COLO668 (cell line): ENCODE measurements around the gene MACROD2.

ENCODE experiments used
- DNase-seq: peaks from one replicate; lab custom pipeline; 2025; ENCODE audit not compliant: unreplicated experiment; lab: John Stamatoyannopoulos, UW

The MACROD2 gene

GRCh38 chr20:14401479-14402138, 406.3 kb downstream of the MACROD2 start:
- DNase-seq, result peak; percentile 25

GRCh38 chr20:14404515-14404914, 409.2 kb downstream of the MACROD2 start:
- DNase-seq, result no peak

DNA sequence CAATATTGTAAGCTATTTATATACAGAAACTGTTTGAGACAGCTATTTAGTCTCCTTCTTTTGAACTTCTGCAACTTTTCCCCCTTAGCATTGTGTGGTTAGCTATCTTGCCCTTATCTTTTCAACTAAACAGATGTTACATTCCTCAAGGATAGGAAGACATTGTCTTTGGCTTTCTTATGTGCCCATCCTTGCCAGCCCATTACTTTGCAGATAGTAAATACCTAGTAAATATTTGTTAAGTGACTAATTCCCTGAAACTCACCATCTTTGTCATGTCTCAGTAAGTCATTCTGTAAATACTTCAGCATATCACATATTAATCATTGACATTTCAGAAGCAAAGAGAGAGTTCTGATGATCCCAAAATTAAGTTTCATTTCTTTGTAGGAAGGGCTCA, 411.2 kb downstream of the MACROD2 start:
- no peak for DNase-seq

DNA sequence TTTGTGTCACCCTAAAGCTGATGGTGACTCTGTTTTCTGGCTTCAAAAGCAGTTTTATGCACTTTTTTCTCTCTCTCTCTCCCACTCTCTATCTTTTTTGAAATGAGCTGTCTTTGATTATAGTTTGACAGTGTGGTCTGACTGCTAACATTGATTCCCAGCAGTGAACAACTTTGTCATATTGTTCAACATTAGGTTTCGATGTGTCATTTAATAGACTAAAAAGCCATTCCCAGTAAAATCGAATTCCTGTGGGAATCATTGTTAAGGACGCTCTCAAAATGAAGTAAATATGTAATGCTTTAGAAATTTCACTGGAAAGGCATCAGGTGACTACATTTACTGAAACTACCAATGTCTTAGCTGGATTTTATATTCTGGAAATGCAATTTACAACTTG, 412.0 kb downstream of the MACROD2 start:
- no peak for DNase-seq

GRCh38 chr20:14410869-14411555, 415.7 kb downstream of the MACROD2 start:
- DNase-seq, result no peak

DNA sequence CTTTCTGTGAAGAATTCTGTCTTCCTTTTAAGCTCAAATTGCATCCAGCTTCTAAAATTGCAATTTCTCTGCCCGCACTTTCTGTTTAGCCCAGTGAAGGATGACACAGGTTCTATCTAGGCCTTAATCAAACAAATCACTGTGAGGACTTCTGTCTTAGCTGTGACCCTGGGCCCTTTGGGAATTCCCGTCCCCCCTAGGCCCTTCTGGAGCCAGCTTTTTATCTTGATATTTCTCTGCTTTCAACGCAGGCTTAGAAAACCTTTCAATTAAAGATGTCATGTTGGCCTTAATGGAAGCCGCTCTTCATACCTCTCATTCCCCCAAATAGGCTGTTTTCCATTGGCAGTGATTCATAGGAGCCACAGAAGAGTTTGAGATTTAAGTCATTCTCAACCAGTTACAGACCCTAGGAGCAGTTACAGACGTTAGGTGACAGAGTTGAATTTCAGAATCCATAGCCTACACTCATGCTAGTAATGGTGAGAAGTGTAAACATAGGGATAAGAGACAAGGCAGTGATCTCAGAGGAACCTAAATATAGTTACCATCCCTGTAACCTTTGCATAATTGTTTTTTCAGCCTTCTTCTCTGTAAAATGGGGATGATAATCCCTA, 416.9 kb downstream of the MACROD2 start:
- no peak for DNase-seq

- DNase-seq, result no peak
Observed at GRCh38 chr20:14413835-14414234, 418.5 kb downstream of the MACROD2 start.

DNA sequence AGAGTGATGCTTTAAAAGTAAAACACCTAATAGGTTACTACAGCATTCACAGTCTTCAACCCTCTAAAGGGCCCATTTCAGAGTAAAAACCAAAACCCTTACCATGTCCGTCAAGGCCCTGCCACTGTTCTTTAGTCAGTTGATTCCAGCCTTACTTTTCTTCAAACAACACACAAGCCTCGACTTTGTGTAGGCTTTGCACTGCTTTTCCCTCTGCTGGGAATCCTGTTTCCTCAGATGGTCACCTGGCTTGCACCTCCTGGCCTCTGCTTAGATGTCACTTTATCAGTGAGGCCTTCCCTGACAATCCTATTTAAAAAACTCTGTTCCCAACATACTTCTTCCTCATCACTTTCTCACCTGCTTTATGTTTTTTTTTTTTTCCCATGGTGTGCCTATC, 419.2 kb downstream of the MACROD2 start:
- DNase-seq, result no peak

DNA sequence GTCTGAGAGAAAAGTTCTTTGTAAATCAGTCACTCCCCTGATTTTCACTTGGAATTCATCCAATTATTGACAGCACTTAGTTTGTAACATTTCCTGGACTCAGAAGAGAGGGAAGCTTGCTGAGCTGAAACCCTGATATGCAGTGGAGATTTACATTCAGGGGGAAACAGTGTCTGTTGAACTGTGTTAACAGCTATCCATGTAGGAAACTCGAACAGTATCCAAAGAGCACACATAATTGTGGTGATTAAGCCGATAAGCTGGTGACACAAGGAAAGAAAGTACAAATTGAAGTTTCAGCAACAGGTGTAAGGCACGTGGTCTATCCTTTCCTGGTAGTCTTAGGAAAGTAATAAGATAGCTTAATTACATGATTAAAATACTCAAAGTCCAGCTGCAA, 420.2 kb downstream of the MACROD2 start:
- DNase-seq, result no peak

- DNase-seq, result no peak
Observed at GRCh38 chr20:14418376-14418775, 423.1 kb downstream of the MACROD2 start.

DNA sequence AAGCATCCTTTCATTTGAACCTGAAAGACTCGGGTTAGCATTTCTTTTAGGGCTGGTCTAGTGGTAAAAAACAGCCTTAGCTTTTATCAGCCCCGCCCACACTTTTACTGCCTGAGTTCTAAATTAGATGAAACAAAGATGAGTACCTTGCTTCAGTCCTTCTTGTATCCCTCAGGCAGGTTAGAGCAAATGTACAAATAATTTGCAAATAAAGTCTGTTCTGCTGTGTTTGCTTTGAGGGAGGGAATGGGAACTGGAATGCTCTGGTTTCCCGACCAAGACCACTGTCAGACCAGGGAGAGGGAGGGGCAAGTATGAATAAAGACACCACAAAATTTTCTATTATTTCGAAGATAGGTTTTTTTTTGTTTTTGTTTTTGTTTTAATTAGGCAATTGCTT, 427.6 kb downstream of the MACROD2 start:
- DNase-seq, result no peak

DNA sequence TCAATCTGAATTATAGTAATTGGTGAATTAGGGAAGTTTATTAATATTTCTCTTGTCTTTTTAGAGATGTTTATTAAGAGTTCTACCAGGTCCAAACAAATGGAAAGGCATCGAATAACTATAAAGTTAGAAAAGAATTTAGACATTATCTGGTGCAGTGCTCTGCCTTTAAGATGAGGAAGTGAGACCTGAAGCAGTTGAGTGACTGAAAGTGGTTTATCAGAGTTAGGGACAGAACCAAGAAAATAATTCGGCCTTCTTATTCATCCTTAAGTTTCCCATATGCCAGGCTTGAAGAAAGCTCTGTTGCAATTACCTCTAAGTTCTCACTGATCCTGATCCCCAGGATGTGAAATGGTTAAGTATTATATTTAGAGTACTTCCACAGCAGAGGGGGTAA, 436.3 kb downstream of the MACROD2 start:
- DNase-seq, result no peak

GRCh38 chr20:14432085-14432484, 436.8 kb downstream of the MACROD2 start:
- DNase-seq, result no peak

GRCh38 chr20:14432597-14432996, 437.3 kb downstream of the MACROD2 start:
- no peak for DNase-seq

DNA sequence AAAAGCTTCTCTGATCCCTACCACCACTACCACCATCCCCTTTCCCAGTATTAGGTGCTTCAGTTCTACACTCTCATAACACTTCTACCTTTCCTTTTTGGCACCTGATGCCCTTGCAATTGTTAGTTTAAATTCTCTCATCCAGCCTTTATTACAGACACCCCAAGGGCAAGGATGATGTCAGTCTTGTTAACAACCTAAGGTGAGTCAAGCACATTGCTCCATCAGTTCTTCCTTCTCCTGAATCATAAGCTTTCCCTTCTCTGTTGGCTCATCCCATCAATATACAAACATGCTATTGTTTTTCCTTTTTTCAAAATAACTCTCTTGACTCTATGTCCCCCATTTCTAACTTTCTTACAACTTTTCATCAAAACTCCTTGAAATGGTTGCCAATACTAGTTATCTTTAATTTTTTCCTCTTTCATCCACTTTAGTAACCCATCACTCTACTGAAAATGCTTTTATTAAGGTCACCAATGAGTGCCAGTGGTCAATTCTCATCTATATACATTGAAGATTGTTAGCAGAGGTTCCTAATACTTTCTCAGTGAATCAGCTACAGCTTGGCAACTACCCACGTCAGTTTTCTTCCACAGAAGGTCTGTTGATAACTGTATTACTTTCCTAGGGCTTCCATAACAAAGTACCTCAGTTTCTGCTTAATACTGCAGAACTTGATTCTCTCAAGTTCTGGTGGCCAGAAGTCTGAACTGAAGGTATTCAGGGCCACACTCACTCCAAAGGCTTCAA, 439.2 kb downstream of the MACROD2 start:
- no peak for DNase-seq

DNA sequence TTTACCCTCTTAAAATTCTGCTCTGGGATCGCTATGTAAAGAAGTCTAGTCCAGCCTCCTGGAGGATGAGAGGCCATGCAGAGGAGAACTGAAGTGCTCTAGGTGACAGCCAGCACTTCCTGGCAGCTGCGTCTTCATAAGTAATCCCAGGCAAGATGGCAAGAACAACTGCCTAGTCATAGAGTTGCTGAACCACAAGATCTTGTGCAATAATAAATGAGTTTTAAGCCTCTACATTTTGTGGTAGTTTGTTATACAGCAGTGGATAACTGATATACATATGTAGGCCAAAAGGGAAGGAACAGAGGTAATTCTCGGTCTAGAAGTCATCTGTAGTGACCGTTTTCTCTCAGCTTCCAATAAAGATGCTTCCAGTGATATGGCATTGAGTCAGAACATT, 445.9 kb downstream of the MACROD2 start:
- DNase-seq, result no peak

DNA sequence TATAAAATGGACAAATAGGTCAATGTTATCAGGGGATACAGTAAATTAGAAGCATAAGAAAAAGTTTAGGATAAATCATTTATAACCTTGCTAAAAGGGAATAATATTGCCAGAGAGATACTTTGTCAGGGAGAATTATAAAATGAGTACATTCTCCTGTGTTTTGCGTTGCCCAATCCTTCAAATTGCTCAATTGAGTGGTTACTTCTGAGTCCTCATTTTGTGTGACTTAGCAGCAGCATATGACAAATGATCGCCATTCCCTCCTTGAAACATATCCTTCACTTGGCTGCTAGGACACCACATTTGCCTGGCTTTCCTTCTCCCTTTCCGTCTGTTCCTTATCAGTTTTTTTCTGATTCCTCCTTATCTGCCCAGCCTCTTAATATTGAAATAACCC, 448.8 kb downstream of the MACROD2 start:
- no peak for DNase-seq

DNA sequence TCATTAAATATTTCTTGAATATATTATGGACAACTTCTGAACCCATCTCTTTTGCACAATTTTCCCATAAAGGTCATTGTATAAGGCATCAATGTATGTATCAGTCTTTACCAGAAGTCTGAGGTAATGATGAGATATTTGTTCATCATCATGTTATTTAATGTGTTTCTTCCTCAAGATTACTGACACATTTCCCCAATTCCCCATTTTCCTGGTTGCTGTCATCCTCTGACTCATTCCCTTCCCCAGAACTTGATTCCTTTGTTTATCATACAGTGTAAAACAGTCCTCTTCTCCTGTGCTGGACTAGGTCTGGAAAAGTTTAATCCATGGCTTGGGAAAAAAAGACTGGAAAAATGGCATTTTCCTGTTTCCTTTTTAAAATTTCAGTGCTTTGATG, 450.0 kb downstream of the MACROD2 start:
- DNase-seq, result no peak

DNA sequence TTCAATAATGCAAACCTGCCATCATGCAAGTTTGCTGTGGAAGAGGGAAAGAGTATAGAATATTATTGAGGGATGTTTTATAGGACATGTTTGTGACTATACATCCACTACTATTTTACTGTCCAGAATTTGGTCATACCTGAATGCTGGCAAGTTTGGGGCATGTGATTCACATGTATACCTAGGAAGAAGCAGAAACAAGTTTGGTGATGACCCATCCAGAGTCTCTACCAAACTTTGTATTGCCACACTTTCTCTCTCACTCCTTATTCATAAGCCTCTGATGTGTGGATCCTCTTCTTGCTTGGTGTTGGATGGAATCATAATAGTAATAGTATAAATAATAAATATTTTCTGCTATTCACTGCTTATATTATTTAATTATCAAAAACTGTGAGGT, 450.6 kb downstream of the MACROD2 start:
- DNase-seq, result no peak

- no peak for DNase-seq
Observed at GRCh38 chr20:14446446-14446845, 451.1 kb downstream of the MACROD2 start.

- no peak for DNase-seq
Observed at GRCh38 chr20:14449323-14449722, 454.0 kb downstream of the MACROD2 start.

DNA sequence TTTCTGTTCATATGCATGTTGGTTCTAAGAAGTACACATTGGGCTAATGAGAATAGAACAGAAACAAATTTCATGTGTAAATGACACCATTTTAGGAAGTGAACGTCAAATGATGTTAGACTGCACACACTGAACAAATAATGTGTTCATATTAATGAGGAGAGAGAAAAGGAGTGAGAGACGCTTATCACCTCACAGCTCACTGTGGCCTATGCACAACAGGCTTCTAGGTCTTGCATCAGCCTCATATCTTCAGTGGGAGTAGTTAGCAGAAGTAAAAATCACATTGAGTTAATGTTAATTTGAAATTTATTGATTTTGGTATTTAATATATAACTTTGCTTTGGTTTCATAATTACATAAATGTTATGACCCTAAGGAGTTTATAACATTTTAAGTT, 454.9 kb downstream of the MACROD2 start:
- no peak for DNase-seq
